ENCODE results near the gene OR52J3.

DNA sequence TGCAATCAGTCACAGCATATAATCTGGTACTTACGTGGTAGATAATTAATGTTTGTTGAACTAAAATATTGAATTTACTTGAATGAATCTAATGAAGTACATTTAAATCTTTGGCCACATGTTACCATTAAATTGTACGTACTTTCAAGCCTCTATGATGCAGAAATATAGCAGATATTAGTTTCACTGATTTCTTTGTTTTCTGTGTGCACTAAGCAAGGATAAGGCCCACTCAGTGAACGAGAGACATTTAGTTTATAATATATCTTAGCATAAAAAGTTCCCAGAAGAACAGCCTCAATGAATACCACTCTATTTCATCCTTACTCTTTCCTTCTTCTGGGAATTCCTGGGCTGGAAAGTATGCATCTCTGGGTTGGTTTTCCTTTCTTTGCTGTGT, 22.9 kb downstream of the OR52J3 start, which contains the start of gene OR52E1:
- no peak for TF ChIP-seq RAD21 (IDR thresholded peaks at IDR 0.05)
- no peak for TF ChIP-seq CTCF (IDR thresholded peaks at IDR 0.05; ENCODE audit: low read depth, low read length, missing input control)
- TF ChIP-seq TAF1 (conservative IDR thresholded peaks at IDR 0.05) = no peak
- no peak for TF ChIP-seq SP1 (IDR thresholded peaks at IDR 0.05)
- TF ChIP-seq MAX (IDR thresholded peaks at IDR 0.05) = no peak
- TF ChIP-seq, protein P1, sequence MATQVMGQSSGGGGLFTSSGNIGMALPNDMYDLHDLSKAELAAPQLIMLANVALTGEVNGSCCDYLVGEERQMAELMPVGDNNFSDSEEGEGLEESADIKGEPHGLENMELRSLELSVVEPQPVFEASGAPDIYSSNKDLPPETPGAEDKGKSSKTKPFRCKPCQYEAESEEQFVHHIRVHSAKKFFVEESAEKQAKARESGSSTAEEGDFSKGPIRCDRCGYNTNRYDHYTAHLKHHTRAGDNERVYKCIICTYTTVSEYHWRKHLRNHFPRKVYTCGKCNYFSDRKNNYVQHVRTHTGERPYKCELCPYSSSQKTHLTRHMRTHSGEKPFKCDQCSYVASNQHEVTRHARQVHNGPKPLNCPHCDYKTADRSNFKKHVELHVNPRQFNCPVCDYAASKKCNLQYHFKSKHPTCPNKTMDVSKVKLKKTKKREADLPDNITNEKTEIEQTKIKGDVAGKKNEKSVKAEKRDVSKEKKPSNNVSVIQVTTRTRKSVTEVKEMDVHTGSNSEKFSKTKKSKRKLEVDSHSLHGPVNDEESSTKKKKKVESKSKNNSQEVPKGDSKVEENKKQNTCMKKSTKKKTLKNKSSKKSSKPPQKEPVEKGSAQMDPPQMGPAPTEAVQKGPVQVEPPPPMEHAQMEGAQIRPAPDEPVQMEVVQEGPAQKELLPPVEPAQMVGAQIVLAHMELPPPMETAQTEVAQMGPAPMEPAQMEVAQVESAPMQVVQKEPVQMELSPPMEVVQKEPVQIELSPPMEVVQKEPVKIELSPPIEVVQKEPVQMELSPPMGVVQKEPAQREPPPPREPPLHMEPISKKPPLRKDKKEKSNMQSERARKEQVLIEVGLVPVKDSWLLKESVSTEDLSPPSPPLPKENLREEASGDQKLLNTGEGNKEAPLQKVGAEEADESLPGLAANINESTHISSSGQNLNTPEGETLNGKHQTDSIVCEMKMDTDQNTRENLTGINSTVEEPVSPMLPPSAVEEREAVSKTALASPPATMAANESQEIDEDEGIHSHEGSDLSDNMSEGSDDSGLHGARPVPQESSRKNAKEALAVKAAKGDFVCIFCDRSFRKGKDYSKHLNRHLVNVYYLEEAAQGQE (IDR thresholded peaks at IDR 0.05) = no peak
- TF ChIP-seq RXRA (IDR thresholded peaks at IDR 0.05) = no peak
- no peak for TF ChIP-seq FOXA1 (IDR thresholded peaks at IDR 0.05)
- no peak for TF ChIP-seq HNF4G (IDR thresholded peaks at IDR 0.05)
- TF ChIP-seq GABPA (IDR thresholded peaks at IDR 0.05 in 1 of 2, conservative IDR thresholded peaks at IDR 0.05 in 1 of 2) = no peak
- no peak for TF ChIP-seq FOXA2 (IDR thresholded peaks at IDR 0.05)
- TF ChIP-seq, protein P2, sequence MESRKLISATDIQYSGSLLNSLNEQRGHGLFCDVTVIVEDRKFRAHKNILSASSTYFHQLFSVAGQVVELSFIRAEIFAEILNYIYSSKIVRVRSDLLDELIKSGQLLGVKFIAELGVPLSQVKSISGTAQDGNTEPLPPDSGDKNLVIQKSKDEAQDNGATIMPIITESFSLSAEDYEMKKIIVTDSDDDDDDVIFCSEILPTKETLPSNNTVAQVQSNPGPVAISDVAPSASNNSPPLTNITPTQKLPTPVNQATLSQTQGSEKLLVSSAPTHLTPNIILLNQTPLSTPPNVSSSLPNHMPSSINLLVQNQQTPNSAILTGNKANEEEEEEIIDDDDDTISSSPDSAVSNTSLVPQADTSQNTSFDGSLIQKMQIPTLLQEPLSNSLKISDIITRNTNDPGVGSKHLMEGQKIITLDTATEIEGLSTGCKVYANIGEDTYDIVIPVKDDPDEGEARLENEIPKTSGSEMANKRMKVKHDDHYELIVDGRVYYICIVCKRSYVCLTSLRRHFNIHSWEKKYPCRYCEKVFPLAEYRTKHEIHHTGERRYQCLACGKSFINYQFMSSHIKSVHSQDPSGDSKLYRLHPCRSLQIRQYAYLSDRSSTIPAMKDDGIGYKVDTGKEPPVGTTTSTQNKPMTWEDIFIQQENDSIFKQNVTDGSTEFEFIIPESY (IDR thresholded peaks at IDR 0.05) = no peak
- no peak for TF ChIP-seq EGR1 (IDR thresholded peaks at IDR 0.05; ENCODE audit: low read depth in 2 of 2)
- TF ChIP-seq YY1 (IDR thresholded peaks at IDR 0.05) = no peak
